HepG2 (cell line): ENCODE results near the gene PRCD. TPM values are rescaled to one million over a fixed set of nuclear protein-coding genes. Genes with fewer than 3 reads are reported as not detected.

Experiments
- ATAD3A ChIP-seq: sonication (generic); formaldehyde crosslinking; IDR thresholded peaks from 2 replicates; pipeline ENCODE4 v1.4.0; 2020; ENCODE audit warnings: missing genetic modification reagents
- BRF2 ChIP-seq: sonication (generic); formaldehyde crosslinking; IDR thresholded peaks from 2 replicates; pipeline ENCODE4 v1.8.1; 2022; ENCODE audit warnings: mild to moderate bottlenecking, missing genetic modification reagents
- CCAR2 ChIP-seq: fragments of 200-400 bp; formaldehyde crosslinking; optimal IDR thresholded peaks from 2 replicates; pipeline ENCODE3; 2018; ENCODE audit warnings: low read depth, mild to moderate bottlenecking, low read length, moderate library complexity
- ERF ChIP-seq: IDR thresholded peaks from 2 replicates; pipeline ENCODE4 v1.6.1; 2018; ENCODE audit warnings: missing biosample characterization, missing genetic modification reagents
- GATAD1 ChIP-seq: IDR thresholded peaks from 2 replicates; pipeline ENCODE4 v1.6.1; 2016; ENCODE audit warnings: missing genetic modification reagents, missing compliant biosample characterization
- GPN1 ChIP-seq: sonication (generic); formaldehyde crosslinking; IDR thresholded peaks from 2 replicates; pipeline ENCODE4 v1.5.1; 2020; ENCODE audit warnings: missing genetic modification reagents, borderline replicate concordance
- JDP2 ChIP-seq: sonication (generic); formaldehyde crosslinking; IDR thresholded peaks from 2 replicates; pipeline ENCODE4 v1.8.1; 2022; ENCODE audit warnings: missing genetic modification reagents, borderline replicate concordance
- KLF16 ChIP-seq, 2 experiments: sonication (generic) in 1 of 2; formaldehyde crosslinking in 1 of 2; IDR thresholded peaks; 2 replicates each; pipeline versions ENCODE4 v1.6.1 to v1.8.0; 2016 to 2023; ENCODE audit warnings: missing genetic modification reagents in 2 of 2, missing compliant biosample characterization in 1 of 2
- NFIC ChIP-seq: IDR thresholded peaks from 2 replicates; pipeline ENCODE4 v1.6.1; 2012; ENCODE audit warnings: mild to moderate bottlenecking, low read length, inconsistent platforms
- RARG ChIP-seq: sonication (generic); formaldehyde crosslinking; IDR thresholded peaks from 2 replicates; pipeline ENCODE4 v1.4.0; 2020; ENCODE audit warnings: low read depth, mild to moderate bottlenecking, missing genetic modification reagents
- SRSF4 ChIP-seq: fragments of 200-400 bp; formaldehyde crosslinking; IDR thresholded peaks from one replicate; pipeline ENCODE4 v1.6.1; 2018; ENCODE audit warnings: mild to moderate bottlenecking, low read depth, low read length, moderate library complexity; ENCODE audit not compliant: poor library complexity, severe bottlenecking
- ZFP36L1 ChIP-seq: sonication (generic); formaldehyde crosslinking; IDR thresholded peaks from 2 replicates; pipeline ENCODE4 v1.8.0; 2022; ENCODE audit warnings: mild to moderate bottlenecking, missing genetic modification reagents, moderate library complexity
- ZNF160 ChIP-seq: sonication (generic); formaldehyde crosslinking; IDR thresholded peaks from 2 replicates; pipeline ENCODE4 v1.8.0; 2022; ENCODE audit warnings: mild to moderate bottlenecking, inconsistent platforms, missing genetic modification reagents
- ZNF570 ChIP-seq: sonication (generic); formaldehyde crosslinking; IDR thresholded peaks from 2 replicates; pipeline ENCODE4 v1.4.0; 2020; ENCODE audit warnings: mild to moderate bottlenecking, missing genetic modification reagents, borderline replicate concordance
- ZNF713 ChIP-seq: sonication (generic); formaldehyde crosslinking; IDR thresholded peaks from 2 replicates; pipeline ENCODE4 v1.4.0; 2020; ENCODE audit warnings: mild to moderate bottlenecking, missing genetic modification reagents
- ZNF740 ChIP-seq: sonication (generic); formaldehyde crosslinking; IDR thresholded peaks from 2 replicates; pipeline ENCODE4 v1.4.0; 2020; ENCODE audit warnings: missing genetic modification reagents
- ZSCAN22 ChIP-seq: sonication (generic); formaldehyde crosslinking; IDR thresholded peaks from 2 replicates; pipeline ENCODE4 v1.4.0; 2020; ENCODE audit warnings: mild to moderate bottlenecking, missing genetic modification reagents
- polyA plus RNA-seq, 8 experiments: library from polyadenylated mRNA; depleted of rRNA in 3 of 8; stranded (reverse) in 7 of 8; unstranded in 1 of 8; fragments of >200 nt; fragmentation: Illumina TruSeq in 4 of 8; extraction: Trizol in 4 of 8; gene quantifications; 2 replicates each; pipeline versions ENCODE4 v1.2.1 to v1.2.3, GENCODE V29; 2011 to 2016; ENCODE audit warnings: low read depth in 4 of 8, missing spikeins in 1 of 8, mixed read lengths in 1 of 8; ENCODE audit not compliant: insufficient read depth in 1 of 8
- total RNA-seq, 5 experiments: library from RNA; depleted of rRNA; stranded (reverse); fragments of >200 nt; fragmentation: Illumina TruSeq; extraction: Trizol; gene quantifications; 2 replicates each; pipeline ENCODE4 v1.2.3, GENCODE V29; 2016; ENCODE audit warnings: low read depth in 1 of 5
- TF ChIP-seq, protein P1 (sequence below): sonication (generic); formaldehyde crosslinking; IDR thresholded peaks from 2 replicates; pipeline ENCODE4 v1.5.0; 2020; ENCODE audit warnings: mild to moderate bottlenecking, missing genetic modification reagents, borderline replicate concordance
- TF ChIP-seq, protein P2 (sequence below): fragments of 450-650 bp; IDR thresholded peaks from 2 replicates; pipeline ENCODE4 v1.6.1; 2017
- TF ChIP-seq, protein P3 (sequence below): sonication (generic); formaldehyde crosslinking; IDR thresholded peaks from 2 replicates; pipeline ENCODE4 v1.8.0; 2022; ENCODE audit warnings: low read depth, missing genetic modification reagents

The PRCD gene
- total and polyA plus RNA-seq, 2 of the 13 experiments (the other 11 are each of a cell fraction or from before 2014, with no cell fraction given), result 0.51 TPM; not detected in 1

- TF ChIP-seq, protein P1, sequence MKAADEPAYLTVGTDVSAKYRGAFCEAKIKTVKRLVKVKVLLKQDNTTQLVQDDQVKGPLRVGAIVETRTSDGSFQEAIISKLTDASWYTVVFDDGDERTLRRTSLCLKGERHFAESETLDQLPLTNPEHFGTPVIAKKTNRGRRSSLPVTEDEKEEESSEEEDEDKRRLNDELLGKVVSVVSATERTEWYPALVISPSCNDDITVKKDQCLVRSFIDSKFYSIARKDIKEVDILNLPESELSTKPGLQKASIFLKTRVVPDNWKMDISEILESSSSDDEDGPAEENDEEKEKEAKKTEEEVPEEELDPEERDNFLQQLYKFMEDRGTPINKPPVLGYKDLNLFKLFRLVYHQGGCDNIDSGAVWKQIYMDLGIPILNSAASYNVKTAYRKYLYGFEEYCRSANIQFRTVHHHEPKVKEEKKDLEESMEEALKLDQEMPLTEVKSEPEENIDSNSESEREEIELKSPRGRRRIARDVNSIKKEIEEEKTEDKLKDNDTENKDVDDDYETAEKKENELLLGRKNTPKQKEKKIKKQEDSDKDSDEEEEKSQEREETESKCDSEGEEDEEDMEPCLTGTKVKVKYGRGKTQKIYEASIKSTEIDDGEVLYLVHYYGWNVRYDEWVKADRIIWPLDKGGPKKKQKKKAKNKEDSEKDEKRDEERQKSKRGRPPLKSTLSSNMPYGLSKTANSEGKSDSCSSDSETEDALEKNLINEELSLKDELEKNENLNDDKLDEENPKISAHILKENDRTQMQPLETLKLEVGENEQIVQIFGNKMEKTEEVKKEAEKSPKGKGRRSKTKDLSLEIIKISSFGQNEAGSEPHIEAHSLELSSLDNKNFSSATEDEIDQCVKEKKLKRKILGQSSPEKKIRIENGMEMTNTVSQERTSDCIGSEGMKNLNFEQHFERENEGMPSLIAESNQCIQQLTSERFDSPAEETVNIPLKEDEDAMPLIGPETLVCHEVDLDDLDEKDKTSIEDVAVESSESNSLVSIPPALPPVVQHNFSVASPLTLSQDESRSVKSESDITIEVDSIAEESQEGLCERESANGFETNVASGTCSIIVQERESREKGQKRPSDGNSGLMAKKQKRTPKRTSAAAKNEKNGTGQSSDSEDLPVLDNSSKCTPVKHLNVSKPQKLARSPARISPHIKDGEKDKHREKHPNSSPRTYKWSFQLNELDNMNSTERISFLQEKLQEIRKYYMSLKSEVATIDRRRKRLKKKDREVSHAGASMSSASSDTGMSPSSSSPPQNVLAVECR (CRISPR knock-in tag), result peak; percentile 61
- TF ChIP-seq ZNF570 (CRISPR knock-in tag) (no peak), ZSCAN22 (CRISPR knock-in tag) (no peak), ZFP36L1 (CRISPR knock-in tag) (no peak), ERF (CRISPR knock-in tag) (peak; percentile 62; the same call in 1 of the 2 replicates), BRF2 (CRISPR knock-in tag) (no peak; the same call in 1 of the 2 replicates), RARG (CRISPR knock-in tag) (no peak), GATAD1 (no peak), ZNF713 (no peak), ZNF740 (0 out of 2 replicates have a peak, but pooled peaks have one; percentile 9), JDP2 (CRISPR knock-in tag) (no peak), GPN1 (CRISPR knock-in tag) (no peak), ATAD3A (CRISPR knock-in tag) (no peak), CCAR2 (no peak), ZNF160 (CRISPR knock-in tag) (no peak), KLF16 (CRISPR knock-in tag; IDR thresholded peaks at IDR 0.05) (0 out of 4 replicates have a peak, but pooled peaks of 1 of the 2 experiments have one; percentile 48), SRSF4 (no peak), NFIC (no peak)
- TF ChIP-seq, protein P2, sequence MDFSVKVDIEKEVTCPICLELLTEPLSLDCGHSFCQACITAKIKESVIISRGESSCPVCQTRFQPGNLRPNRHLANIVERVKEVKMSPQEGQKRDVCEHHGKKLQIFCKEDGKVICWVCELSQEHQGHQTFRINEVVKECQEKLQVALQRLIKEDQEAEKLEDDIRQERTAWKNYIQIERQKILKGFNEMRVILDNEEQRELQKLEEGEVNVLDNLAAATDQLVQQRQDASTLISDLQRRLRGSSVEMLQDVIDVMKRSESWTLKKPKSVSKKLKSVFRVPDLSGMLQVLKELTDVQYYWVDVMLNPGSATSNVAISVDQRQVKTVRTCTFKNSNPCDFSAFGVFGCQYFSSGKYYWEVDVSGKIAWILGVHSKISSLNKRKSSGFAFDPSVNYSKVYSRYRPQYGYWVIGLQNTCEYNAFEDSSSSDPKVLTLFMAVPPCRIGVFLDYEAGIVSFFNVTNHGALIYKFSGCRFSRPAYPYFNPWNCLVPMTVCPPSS, result no peak
- TF ChIP-seq, protein P3, sequence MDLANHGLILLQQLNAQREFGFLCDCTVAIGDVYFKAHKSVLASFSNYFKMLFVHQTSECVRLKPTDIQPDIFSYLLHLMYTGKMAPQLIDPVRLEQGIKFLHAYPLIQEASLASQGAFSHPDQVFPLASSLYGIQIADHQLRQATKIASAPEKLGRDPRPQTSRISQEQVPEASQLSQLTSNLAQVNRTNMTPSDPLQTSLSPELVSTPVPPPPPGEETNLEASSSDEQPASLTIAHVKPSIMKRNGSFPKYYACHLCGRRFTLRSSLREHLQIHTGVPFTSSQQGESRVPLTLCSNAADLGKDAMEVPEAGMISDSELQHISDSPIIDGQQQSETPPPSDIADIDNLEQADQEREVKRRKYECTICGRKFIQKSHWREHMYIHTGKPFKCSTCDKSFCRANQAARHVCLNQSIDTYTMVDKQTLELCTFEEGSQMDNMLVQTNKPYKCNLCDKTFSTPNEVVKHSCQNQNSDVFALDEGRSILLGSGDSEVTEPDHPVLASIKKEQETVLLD (CRISPR knock-in tag), result no peak
These were observed 46.1 kb downstream of the PRCD start, which contains the start of gene ST6GALNAC2 (continued) for GRCh38 chr17:76585649-76586593.
